Osteoblast (primary cell): ENCODE data around the gene GLIPR1L1. TPM values are rescaled to one million over a fixed set of nuclear protein-coding genes. Genes with fewer than 3 reads are reported as not detected.

Source experiments
- DNase-seq: peaks from one replicate; pipeline ENCODE4 v3.0.0; 2011; ENCODE audit warnings: low spot score, mixed read lengths; ENCODE audit not compliant: insufficient read length; ENCODE audit errors: missing footprints
- H2AFZ ChIP-seq: 2 replicates; pipeline ENCODE4 v1.6.0; 2011; ENCODE audit warnings: mild to moderate bottlenecking, low read length
- H3K27ac ChIP-seq: 2 replicates; pipeline ENCODE4 v1.5.1; 2011; ENCODE audit warnings: mild to moderate bottlenecking, low read depth, low read length, moderate library complexity
- H3K27me3 ChIP-seq: 2 replicates; pipeline ENCODE4 v1.6.0; 2012; ENCODE audit warnings: mild to moderate bottlenecking, control low read depth, inconsistent platforms, low read length, moderate library complexity; ENCODE audit not compliant: insufficient read depth
- H3K36me3 ChIP-seq: 2 replicates; pipeline ENCODE4 v1.5.1; 2011; ENCODE audit warnings: mild to moderate bottlenecking, low read length, control low read depth, moderate library complexity; ENCODE audit not compliant: insufficient read depth
- H3K4me1 ChIP-seq: 2 replicates; pipeline ENCODE4 v1.5.1; 2011; ENCODE audit warnings: mild to moderate bottlenecking, low read length, control low read depth, moderate library complexity; ENCODE audit not compliant: insufficient read depth
- H3K4me2 ChIP-seq: 2 replicates; pipeline ENCODE4 v1.6.0; 2011; ENCODE audit warnings: mild to moderate bottlenecking, low read length; ENCODE audit not compliant: insufficient read depth
- H3K4me3 ChIP-seq: fragments of 200-600 bp; sonication (generic); 3 replicates; pipeline ENCODE4 v1.5.1; 2012; ENCODE audit warnings: mild to moderate bottlenecking, low read length, inconsistent platforms; ENCODE audit not compliant: insufficient read depth
- H3K79me2 ChIP-seq: 2 replicates; pipeline ENCODE4 v1.6.0; 2012; ENCODE audit warnings: mild to moderate bottlenecking, low read length, control low read depth, inconsistent platforms; ENCODE audit not compliant: insufficient read depth
- H3K9me3 ChIP-seq: 2 replicates; pipeline ENCODE4 v1.5.1; 2011; ENCODE audit warnings: low read depth, low read length, control low read depth
- H4K20me1 ChIP-seq: 2 replicates; pipeline ENCODE4 v1.6.0; 2012; ENCODE audit warnings: mild to moderate bottlenecking, low read length, control low read depth; ENCODE audit not compliant: insufficient read depth
- total RNA-seq: library from RNA; depleted of rRNA; stranded (reverse); fragments of >200 nt; gene quantifications from 2 replicates; pipeline ENCODE4 v1.2.3, GENCODE V29; 2012
- TF ChIP-seq, protein P1 (sequence below): IDR thresholded peaks from 2 replicates; pipeline ENCODE4 v1.5.1; 2011; ENCODE audit warnings: mild to moderate bottlenecking, low read depth, low read length, moderate library complexity; ENCODE audit errors: extremely low read depth

Gene GLIPR1L1
- total RNA-seq, 1 donor: not detected

DNA sequence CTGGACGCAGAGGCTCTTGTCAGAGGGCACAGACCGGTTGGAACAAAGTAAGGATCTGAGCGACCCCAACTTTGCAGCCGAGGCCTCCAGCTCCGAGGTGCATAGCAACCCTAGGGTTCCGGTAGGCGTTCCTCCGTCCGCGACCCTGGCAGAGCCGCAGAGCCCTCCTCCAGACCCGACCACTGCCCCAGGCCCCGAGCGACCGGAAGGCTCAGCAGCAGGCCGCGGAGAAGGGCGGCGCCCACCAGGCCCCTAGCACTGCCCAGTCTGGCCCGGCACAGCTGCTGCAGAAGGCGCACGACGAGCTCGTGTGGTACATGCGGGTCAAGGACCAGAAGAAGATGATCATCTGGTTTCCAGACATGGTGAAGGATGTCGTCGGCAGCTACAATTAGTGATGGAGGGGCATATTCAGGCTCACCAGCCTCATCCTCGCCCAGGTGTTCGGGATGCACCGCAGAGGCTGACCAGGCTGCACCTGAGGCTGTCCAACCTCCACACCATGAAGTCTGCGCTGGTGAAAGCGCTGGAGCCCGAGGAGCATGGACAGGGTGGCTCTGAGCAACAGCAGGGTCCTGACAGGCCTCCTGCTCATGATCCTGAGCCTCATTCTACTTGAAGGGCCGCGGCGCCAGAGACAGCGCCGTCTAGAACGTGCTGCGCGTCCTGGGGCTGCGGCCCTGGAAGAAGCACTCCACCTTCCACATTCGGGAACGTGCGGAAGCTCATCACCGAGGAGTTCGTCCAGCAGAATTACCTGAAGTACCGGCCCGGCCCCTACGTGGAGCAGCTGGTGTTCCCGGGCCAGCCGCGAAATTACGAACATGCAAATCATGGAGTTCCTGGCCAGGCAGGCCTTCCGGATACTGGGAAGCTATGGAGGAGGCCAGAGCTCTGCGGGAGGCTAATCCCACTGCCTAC is 28.8 kb upstream of the GLIPR1L1 start:
- Histone ChIP-seq H3K9me3 (no peaks in the 10 kb centered on the region), H2AFZ (no peak overlapping the region), H4K20me1 (no peaks in the 10 kb centered on the region), H3K27me3 (no peaks in the 10 kb centered on the region), H3K36me3 (no peaks in the 10 kb centered on the region), H3K4me3 (no peak overlapping the region), H3K27ac (no peak overlapping the region), H3K4me1 (no peaks in the 10 kb centered on the region), H3K4me2 (no peak overlapping the region), H3K79me2 (no peaks in the 10 kb centered on the region)
- TF ChIP-seq, protein P1, sequence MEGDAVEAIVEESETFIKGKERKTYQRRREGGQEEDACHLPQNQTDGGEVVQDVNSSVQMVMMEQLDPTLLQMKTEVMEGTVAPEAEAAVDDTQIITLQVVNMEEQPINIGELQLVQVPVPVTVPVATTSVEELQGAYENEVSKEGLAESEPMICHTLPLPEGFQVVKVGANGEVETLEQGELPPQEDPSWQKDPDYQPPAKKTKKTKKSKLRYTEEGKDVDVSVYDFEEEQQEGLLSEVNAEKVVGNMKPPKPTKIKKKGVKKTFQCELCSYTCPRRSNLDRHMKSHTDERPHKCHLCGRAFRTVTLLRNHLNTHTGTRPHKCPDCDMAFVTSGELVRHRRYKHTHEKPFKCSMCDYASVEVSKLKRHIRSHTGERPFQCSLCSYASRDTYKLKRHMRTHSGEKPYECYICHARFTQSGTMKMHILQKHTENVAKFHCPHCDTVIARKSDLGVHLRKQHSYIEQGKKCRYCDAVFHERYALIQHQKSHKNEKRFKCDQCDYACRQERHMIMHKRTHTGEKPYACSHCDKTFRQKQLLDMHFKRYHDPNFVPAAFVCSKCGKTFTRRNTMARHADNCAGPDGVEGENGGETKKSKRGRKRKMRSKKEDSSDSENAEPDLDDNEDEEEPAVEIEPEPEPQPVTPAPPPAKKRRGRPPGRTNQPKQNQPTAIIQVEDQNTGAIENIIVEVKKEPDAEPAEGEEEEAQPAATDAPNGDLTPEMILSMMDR: no peak
- no peak for DNase-seq

DNA sequence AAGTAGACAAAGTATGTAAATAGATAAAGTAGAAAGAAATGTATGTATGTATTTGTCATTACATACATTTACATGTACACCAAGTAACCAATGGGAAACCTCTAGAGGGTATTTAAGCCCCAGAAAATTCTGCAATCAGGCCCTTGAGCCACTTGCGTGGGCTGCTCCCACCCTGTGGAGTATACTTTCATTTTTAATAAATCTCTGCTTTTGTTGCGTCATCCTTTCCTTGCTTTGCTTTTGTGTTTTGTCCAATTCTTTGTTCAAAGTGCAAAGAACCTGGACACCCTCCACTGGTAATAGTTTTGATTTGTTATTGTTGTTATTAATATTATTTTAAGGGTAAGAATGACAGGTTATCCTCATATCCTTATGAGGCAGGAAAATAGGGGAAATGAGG is 26.2 kb upstream of the GLIPR1L1 start:
- no peak for DNase-seq

DNA sequence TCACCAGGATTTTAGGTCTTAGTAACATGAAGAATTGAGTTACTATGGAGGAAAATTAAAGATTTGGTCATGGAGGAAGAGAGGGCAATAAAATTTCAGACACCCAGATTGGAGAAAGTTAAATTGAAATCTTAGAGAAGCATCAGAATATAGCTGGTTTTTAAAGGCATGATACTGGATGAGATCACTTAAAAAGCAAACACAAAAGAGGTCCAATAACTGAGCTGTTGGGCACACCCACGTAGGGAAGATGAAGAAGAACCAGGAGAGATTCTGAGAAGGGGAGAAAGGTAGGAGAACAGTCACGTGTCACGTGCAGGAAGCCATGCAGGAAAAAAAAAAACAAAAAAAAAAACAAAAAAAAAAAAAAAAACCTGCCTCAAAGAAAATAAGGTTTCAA is 23.1 kb upstream of the GLIPR1L1 start:
- Histone ChIP-seq H3K9me3 (no peaks in the 10 kb centered on the region), H3K36me3 (no peaks in the 10 kb centered on the region), H2AFZ (no peak overlapping the region), H4K20me1 (no peaks in the 10 kb centered on the region), H3K4me3 (no peak overlapping the region), H3K27ac (no peak overlapping the region), H3K79me2 (no peaks in the 10 kb centered on the region), H3K4me1 (peaks cover 14% of the 10 kb centered on the region), H3K27me3 (no peaks in the 10 kb centered on the region), H3K4me2 (no peak overlapping the region)
- DNase-seq: peak; percentile 69
- TF ChIP-seq, protein P1: no peak

More for the DNA sequence above, 26.2 kb upstream of the GLIPR1L1 start:
- no peaks in the 10 kb centered on the region for H4K20me1 ChIP-seq
- H3K79me2 ChIP-seq: no peaks in the 10 kb centered on the region
- H3K27ac ChIP-seq: no peak overlapping the region
- no peak overlapping the region for H3K4me3 ChIP-seq
- no peaks in the 10 kb centered on the region for H3K4me1 ChIP-seq
- no peaks in the 10 kb centered on the region for H3K27me3 ChIP-seq
- no peaks in the 10 kb centered on the region for H3K36me3 ChIP-seq
- H3K4me2 ChIP-seq: no peak overlapping the region
- TF ChIP-seq, protein P1: no peak
- no peak overlapping the region for H2AFZ ChIP-seq
- H3K9me3 ChIP-seq: no peaks in the 10 kb centered on the region

DNA sequence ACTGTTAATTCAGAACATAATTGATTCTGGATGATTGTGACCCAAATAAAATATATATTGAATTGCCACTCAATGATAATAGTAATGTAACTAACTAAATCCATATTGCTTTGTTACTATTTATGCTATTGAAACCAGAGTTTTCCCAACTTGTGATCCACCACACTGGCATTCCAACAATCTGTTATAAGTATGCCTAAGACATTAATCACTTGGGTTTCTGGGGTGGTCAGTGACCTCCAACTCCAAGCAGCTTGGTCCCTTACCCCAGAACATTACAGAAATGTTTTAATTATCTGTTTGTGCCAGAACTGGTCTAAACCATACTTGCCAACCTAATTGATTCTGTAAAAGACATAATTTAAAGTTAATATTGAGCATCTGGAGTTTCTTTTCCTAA is 19.0 kb upstream of the GLIPR1L1 start:
- no peaks in the 10 kb centered on the region for H3K36me3 ChIP-seq
- H3K4me1 ChIP-seq: peaks cover 14% of the 10 kb centered on the region
- H3K27ac ChIP-seq: peak overlapping the region; percentile 55
- DNase-seq: no peak
- no peaks in the 10 kb centered on the region for H3K9me3 ChIP-seq
- no peaks in the 10 kb centered on the region for H3K79me2 ChIP-seq
- peak overlapping the region; percentile 39 for H3K4me2 ChIP-seq
- no peaks in the 10 kb centered on the region for H4K20me1 ChIP-seq
- H3K27me3 ChIP-seq: no peaks in the 10 kb centered on the region
- H3K4me3 ChIP-seq: no peak overlapping the region
- no peak overlapping the region for H2AFZ ChIP-seq
- TF ChIP-seq, protein P1: no peak
